ENCODE data around the gene ARMH3.

The ARMH3 gene

DNA sequence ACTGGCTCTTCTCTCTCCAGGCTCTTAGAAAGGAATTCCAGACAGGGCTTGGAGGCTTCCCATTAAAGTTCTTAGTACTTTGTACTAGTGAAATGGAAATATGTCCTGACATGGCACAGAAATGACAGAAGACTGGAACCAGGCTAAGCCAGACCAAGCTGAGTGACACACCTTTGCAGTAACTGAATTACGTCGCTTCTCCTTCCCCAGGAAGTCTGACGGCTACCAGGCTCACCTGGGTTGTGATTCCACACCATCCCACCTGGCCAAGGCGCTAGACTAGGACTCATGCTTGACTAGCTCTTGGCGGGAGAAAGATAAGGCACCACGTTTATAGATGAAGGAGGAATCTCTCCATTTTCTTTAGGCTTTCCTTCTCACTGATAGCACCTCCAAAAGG is 161.7 kb downstream of the ARMH3 start:
- no peak for DNase-seq

DNA sequence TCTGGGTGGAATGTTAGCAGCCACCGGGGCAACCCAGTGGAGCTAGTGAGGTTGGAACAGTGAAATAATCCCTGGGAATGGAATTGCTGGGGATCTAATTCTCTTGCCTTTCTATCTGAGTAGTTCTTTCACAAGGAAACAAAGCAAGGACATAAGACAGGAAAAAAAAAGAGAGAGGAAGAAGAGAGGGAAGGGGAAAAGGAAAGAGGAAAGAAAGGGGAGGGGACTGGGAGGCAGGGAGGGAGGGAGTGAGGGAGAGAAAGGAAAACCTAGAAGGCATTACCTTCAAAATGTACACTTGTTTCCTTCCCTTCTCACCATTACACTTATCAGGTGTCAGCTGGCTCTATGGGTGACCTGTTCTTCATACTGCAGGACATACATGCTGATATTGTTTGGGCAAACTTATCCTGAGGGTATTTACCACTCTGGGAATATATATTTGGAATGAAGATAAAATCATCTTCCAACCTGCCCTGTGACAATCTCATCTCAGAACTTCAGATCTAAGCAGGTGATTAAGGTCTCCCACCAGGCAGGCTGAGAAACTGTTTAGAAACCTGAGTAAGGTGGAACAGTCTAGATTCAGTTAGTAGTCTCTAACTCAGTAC is 162.4 kb downstream of the ARMH3 start:
- DNase-seq = no peak

DNA sequence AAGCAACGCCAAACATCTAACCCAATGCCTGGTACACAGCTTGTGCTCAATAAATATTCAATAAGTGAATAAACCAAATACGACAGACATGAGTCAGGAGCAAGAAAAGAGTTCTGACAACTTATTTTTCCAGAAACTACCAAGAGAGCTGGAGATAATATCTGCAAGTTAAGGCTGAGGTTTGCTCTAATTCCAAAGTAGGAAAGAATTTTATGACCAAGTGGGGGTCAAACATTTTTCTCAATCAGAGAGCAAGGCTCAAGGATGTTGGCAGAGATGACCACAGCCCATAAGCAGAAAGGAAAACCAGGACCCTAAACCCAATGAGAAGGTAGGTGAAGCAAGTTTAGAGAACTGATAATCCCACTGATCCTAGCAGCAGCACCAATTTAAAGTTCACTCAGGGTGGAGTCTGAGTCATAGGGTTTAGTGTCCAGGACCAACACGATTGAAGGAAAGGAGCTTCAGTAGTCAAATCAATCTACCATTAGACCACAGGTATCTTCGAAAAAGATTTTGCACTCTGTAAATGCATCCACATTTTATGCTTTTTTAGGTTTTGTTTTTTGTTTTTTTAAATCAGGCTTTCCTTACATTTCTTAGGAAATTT is 163.1 kb downstream of the ARMH3 start:
- DNase-seq = no peak

DNA sequence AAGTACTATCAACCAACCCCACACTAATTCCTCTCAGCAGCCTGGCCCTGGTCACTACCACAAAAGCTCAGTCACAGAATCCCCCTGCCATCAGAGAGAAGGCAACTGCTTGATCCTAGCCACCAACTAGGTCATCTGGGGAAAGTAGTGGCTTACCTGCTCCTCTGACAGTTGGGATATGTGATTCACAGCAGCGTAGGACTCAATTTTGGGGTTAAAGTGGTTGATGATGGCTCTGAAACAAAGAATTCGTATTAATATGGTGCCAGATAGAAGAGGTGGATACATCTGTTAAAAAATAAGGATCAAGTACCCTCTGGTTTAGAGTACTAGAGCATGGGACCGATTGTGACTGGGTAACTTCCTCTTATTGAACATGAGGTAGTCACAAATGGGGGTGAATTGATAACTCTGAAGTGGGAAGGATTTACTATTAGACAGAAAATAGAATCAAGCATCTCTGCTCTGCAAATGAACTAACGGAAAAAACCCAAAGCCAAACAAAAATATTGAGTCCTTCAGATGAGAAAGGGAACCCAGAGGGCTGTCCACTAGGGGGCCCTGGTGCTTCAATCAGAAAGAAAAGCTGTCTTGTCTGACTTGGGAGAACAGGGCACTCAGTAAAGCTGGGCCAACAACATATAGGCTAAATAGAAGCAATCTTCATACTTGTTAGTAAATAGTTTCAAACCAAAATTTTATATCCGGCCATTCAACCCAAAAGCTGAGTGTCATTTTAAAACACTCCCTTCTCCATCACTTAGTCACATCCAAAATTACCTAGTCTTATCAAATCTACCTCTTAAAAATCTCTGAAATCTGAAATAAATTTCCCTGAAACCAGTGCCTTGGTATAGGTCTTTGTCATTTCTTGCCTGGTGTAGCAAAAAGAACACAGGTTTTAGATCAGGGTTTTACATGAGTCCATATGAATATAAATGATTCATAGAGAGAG is 166.4 kb downstream of the ARMH3 start:
- DNase-seq = peak; percentile 56

DNA sequence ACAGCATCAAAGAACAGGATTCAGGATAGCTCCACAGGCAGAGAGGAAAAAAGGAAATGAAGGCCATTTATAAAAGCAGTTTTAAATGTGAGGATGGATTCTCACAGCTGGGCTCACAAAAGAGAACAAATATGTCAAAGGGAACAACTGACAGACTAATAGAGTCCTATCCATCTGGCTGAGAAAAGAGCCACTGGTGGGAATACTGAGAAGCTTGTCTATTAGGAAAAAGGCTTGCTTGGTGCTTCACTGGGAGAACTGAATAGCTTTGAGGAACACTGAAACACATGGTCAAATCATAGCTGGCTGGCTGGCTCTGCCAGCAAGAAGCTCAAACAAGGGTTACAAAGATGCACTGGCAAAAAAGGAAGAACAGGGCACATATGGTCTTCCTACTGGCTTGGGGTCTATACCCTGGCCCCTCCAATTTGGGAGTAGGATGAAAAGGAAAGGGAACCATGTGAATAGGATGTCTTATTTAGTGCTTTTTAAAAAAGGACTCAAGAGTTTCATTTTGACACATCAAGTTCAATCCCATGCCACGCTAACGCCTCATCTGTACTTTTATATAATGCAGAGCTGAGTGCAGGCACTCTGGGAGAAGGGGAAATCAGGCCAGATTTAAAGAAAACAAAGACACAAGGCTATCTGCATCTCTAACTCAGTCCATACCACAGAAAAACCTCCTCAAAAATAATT is 167.6 kb downstream of the ARMH3 start:
- DNase-seq = no peak

DNA sequence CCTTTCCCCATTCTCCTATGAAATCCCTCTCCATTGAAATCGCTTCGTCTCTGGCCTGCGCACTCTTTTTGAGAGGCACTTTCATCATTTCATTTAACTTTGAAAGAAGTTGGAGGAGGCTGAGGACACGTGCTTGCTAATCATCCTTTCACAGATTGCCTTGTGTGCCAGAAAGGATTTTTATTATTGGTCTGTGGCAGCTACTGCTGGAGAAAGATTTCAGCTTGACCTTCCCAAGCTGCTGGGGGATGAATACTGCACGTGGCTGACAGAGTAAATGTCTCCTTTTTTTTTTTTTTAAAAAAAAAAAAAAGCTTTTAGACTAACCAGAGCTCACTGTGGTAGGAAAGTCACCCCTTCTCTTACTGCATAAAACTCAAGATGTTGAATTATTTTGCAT is 168.2 kb downstream of the ARMH3 start:
- DNase-seq = no peak

DNA sequence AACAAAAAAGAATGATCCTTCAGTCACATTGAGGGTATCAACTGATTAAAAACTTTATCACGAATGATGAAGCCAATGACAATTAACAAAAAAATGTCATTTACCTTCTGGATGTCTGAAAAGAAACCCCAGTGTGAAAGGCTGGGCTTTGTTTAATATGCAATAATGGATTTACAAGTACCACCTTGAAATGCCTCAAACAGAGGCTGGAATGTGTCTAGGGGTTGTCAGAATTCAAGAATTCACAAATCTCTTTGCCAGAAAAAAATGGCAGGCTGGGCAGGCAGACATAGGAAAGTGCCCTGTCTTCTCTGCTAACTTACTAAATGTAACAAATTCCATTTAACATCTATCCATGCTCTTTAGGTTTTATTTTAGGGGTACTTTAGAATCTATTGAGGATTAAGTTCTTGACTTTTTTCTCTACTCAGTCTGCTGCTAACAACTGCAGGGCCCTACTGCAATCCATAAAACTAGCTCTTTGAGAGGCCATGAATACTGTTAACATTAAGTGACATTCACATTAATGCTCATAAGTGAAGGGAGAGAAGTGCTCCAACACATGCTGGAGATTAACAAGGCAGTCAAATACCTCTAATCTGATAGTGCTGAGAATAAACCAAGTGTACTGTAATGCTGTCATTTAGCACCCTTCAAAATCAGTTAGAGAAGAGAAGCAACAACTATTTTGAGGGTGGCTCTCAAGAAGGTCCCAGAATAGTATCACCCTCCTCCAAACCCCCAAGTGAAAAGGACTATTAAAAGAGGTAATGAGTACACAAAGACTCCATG is 169.3 kb downstream of the ARMH3 start:
- DNase-seq = no peak

DNA sequence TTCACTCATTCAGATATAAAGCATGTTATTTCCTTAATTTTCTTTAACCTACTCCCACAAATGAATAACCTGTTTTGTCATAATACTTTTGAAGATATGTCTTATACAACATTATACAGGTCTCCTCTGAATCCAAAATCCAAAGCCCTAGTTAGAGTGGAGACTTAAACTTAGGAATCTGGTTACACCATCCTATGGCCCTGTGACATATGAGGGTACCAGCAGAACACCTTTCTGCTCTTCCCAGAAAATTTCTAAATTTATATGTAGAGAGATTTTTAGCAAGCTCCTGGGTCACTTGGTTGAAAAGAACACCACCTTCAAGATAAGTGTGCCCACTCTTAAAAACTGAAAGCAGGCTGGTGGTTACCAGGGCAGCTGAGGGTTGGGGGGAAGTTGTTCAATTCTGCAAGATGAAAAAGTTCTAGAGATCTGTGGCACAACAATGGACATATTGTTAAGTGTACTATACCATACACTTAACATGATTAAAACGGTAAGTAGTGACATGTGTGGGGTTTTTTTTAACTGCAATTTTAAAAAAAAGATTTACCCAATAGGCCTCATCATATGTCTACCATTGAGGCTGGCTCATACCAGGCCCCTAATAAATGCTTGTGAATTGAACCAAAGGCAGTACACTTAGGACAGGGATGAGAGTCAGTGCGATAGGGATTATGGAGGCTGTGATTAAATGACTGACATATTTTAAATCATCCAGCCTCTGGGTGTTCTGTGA is 174.8 kb downstream of the ARMH3 start:
- no peak for DNase-seq

DNA sequence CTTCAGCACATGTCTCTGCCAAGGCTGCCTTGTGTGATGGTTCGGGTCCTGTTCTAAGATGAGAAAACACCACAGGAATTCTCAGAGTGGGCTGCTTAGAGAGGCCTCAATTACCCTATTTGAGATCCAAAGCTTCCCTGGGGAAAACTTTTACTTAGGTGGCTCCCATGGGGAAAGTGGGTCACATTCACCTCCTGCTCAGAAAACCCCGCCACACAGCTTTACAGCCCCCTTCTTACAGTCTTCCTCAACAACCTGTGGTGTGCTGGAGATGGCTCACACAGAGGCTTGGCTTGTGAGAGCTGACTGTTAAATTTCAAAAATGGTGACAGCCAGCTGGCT is 175.8 kb downstream of the ARMH3 start:
- no peak for DNase-seq

DNA sequence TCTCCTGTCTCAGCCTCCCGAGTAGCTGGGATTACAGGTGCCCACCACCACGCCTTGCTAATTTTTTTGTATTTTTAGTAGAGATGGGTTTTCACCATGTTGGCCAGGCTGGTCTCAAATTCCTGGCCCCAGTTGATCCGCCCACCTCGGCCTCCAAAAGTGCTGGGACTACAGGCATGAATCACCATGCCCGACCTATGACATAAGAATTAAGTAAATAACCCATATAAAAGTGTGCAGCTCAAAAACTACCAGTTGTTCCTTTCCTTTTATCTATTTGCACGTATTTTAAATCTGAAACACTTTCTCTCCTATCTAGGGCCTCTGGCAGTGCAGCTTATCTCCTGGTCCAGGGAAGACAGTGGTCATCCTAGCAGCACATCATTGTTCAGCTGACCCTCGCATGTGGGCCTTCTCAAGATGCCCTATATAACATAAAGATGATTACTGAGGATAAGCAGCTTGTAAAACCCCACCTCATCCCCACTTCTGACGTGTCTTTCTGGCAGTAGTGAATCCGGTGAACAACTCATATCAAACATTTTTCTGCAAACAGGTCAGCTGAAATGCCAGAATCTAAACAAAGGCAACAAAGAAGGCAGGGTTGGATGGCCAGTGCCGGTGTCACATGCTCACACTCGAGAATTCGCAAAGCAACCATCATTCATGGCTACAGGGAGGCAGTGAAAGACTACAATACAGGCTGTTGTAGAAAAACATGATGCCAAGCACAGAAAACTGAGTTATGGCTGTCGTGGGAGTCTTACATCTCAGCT is 176.3 kb downstream of the ARMH3 start:
- DNase-seq = no peak

DNA sequence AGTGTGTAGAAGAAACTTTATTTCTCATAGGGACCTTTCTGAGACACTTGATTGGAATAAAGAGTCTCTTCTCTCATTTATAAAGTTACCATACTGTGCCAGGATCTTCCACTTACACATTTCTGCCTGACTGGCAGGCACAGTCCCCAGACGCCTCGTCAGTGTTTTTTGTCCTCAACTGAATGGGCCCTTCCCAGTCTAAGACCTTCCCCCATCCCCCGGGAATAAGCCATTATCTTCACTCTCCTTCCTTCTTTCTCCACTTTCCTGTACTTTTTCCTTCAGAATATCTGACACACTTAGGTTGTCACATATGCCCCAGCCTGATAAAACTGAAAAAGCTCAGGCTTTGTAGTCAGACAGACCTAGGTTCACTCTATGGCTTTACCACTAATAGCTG is 177.1 kb downstream of the ARMH3 start:
- DNase-seq = no peak

DNA sequence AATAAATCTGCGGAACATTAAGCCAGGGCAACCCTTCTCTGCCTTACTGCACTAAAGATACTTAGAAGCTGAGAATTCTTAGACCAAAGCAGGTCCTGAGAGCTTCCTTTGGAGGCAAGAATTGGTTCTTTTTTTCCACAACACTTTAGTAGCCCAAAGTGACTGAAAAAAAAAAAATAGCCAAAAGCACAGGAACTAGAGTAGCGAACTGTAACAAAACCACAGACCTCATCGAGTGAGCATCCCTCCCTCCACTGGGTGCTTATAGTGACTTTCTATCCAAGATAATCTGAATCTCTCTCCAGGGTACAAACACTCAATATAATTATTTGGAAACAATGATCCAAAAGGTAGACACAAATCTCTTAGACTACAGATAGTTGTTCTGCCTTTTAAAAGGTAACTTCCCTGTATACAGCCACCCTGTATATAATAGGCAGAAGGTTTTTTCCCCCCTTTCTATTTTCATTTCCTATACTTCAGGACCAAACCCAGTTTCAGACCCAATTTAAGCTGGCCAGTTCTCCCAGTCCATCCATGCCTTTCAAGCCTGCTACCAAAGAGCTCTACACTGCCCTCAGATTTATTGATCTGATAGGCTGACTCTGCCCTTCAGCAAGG is 180.8 kb downstream of the ARMH3 start:
- DNase-seq = no peak

DNA sequence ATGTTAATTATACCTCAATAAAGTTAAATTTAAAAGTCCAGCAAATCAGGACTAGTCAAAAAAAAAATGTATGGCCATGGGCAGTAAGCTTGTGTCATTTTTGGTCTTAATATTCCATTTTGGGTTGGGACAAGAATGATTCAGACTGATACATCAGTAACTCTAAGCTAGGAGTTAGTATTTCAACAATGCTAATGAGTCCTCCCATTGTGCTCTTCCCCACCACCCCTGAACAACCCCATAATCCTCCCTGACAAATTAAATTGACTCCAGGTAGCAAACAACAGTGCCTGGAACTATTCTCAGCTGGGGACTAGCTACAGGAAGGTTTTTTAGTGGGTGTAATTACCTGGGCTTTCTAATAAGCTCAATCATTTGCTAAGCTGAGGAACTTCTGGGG is 181.7 kb downstream of the ARMH3 start:
- no peak for DNase-seq

DNA sequence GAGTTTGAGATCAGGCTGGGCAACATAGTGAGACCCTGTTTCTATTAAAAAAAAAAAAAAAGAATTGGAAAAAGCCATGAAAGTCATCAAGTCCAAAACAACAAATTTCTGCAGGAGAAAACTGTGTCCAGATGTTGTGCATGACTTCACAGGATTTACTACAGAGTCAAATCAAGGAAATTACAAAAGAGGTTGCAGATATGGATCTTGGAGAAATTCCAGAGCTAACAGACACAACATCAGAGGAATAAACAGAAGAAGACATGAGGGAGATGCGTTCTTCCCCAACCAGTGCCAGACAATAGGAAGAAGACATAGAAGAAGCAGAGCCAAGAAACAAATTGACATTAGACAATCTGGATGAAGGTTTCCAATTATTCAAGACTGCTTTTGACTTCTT is 188.0 kb downstream of the ARMH3 start:
- no peak for DNase-seq

DNA sequence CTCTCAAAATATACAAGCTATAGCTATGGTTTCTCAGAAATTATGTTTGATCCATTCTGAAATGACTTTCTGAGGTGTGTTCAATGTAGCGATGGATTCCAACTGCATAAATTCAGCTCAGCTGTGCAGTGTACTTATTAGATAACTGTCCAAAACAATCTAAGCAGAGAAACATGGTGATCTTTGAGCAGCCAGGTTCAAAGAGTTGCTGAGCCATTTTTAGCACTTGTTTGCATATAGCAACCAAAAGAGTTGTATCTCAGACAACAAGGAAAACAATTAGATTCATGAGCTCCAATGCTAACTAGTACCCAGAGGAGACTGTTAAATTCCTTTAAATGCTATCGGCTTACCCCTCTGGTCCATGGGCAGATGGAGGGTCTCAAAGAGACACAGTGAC is 196.4 kb downstream of the ARMH3 start:
- no peak for DNase-seq

DNA sequence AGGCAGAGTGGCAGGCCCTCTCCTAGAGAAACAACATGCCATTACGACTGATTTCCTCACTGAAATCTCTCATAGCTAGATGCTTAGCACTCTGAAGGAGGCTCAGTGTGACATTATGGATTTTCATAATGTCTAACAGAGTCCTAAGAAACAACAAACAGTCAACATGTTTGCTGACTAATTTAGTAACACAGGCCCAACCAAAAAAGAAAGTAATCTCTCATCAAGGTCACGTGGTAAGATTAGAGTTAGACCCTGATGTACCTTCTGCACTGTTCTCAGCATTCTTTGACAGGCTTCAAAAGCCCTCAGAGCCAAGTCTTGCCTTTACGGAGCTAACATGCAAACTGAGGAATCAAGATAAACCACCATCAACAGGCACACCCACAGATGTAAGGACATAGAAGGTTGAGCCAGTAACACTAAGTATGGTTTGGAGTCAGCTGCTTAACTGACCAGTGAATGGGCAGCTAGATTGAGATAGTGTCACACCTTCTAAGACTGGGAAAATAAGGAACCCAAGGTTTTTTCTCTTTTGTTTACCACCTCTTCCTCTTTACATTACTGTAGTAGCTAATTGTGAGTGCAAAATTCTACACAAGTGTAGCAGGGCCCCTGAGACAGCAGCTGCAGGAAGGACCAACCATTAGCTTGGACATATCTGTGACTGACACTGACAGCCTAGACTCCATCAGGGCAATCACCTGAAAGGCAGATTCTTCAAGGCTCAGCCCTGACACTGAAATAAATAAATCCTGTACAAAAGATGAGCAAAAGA is 197.1 kb downstream of the ARMH3 start:
- no peak for DNase-seq

DNA sequence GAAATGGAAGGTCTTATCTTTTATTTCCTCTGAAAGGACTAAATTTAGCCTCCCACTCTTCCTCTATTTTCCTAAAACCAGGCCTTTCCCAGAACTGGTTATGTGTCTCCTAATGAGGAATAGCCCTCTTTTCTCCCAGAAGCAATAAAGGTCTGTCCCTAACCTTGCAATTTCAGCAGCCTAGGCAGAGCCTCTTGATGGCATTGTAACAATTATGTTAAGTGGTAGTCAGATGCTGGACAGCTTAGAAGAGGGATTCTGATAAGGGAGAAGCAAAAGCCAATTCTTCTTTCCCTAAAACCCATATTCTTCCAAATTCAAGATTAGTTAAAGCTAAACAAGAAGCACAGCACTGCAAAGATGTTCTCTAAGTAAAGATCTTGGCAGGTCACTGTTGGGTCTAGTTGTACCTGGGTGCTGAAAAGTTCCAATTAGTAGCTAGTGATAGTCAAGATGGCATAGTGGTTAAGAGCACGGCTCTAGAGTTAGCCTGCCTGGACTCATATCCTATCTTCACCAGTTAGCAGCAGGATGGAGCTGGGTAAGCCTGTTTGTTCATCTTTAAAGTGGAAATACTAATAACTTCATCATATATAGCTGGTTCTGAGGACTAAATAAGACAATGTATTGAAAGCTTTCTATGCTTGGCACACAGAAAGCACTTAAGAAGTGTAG is 198.0 kb downstream of the ARMH3 start:
- no peak for DNase-seq

DNA sequence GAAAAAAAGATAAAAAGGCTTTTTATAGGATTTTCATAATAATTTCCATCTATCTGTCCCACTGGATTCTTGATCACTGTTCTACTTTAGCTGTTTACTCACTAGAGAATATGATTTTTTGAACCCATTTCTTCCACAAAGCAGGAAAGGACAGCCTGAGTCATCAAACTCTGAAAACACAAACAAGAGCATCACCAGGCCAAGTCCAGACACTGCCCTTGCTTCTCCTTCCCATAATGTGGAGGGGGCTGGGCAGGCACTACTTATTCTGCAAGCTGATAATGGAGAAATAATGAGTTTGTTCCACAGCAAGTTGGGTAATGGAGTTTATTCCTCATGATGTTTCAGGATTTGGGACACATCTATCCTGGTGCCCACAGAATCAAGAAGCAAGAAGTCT is 199.3 kb downstream of the ARMH3 start:
- DNase-seq = no peak

DNA sequence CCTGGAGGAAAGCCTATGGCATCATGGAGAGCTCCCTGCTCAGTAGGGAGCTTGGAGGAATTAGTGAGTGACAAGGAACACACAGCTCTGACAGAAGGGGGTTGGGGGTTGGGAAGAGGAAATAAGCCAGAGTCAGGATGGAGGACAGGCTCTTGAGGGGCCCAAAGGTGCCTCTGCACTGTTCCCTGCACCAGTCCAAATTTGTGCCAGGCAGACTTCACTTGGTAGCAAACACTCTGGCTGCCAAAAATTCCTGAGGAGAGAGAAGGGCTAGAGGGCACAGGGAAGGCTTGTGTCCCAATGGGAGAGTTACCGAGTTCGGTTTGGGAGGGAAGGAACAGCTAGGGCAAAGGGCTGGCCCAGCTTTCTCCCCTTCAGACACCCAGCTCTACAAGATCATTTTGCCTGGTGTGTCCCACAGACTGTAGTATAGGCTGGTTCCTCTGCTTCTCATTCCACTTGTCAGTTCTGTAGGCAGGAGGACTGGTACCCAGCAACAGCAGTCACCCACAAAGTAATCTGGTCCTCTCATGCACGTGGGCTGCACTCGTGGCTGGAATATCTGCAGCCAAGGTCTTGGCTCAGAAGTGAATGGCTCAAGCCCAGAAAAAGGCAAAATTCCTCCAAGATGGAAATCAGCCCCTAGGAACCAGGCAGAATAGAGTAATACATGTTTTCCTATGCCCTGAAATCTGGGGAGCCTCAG is 204.4 kb downstream of the ARMH3 start:
- no peak for DNase-seq
